Activated CD8-positive, alpha-beta T cell treated with anti-CD3 and anti-CD28 coated beads, Interleukin-2, amount 10 ng/mL, durations not matched to agents 7 days and 5 days (primary cell): Measurements from ENCODE around the gene SNN. TPM values are rescaled to one million over a fixed set of nuclear protein-coding genes. Genes with fewer than 3 reads are reported as not detected.

Source experiments
- ATAC-seq: fragments of 150-1000 bp; cut with Tn5 transposase; one replicate; pipeline ENCODE4 v1.10.0; 2021; ENCODE audit warnings: moderate library complexity
- CTCF ChIA-PET: fragments of 350-600 bp; sonication (Branson Sonifier 250); formaldehyde crosslinking; loops from one replicate; lab custom pipeline; 2021; ENCODE audit warnings: antibody characterized with exemption; lab: Charles Lee
- POLR2A ChIA-PET: fragments of 350-600 bp; sonication (Branson Sonifier 250); formaldehyde crosslinking; loops from one replicate; lab custom pipeline; 2021; ENCODE audit warnings: antibody characterized with exemption; lab: Charles Lee
- DNase-seq: peaks from one replicate; pipeline ENCODE4 v3.0.0-alpha.2; 2020
- H3K27ac Mint-ChIP-seq: one replicate; pipeline ENCODE4 v1.8.0; 2021; ENCODE audit warnings: mild to moderate bottlenecking, mixed read lengths
- H3K27me3 Mint-ChIP-seq: one replicate; pipeline ENCODE4 v1.8.0; 2021; ENCODE audit warnings: low read depth, mixed read lengths
- H3K36me3 Mint-ChIP-seq: one replicate; pipeline ENCODE4 v1.8.0; 2021; ENCODE audit warnings: low read depth, mixed read lengths
- H3K4me1 Mint-ChIP-seq: one replicate; pipeline ENCODE4 v1.8.0; 2021; ENCODE audit warnings: low read depth, mixed read lengths
- H3K4me3 Mint-ChIP-seq: one replicate; pipeline ENCODE4 v1.8.0; 2021; ENCODE audit warnings: mild to moderate bottlenecking, mixed read lengths
- H3K9me3 Mint-ChIP-seq: one replicate; pipeline ENCODE4 v1.8.0; 2022; ENCODE audit warnings: mixed read lengths; ENCODE audit not compliant: insufficient read depth
- total RNA-seq, 2 experiments: library from RNA; stranded (reverse); gene quantifications; one replicate each; pipeline ENCODE4 v1.2.3, GENCODE V29; 2021

The SNN gene
- total RNA-seq, 2 experiments from 2014 or later: 27.3 to 28.9 TPM

- no peak for ATAC-seq
- POLR2A ChIA-PET: no interaction called here
- Mint-ChIP-seq H3K36me3 (peaks cover 47% of the 10 kb centered on the region), H3K4me1 (peaks cover 82% of the 10 kb centered on the region), H3K9me3 (no peaks in the 10 kb centered on the region), H3K27ac (no peak overlapping the region), H3K27me3 (no peaks in the 10 kb centered on the region), H3K4me3 (no peak overlapping the region)
- no peak for DNase-seq
- CTCF ChIA-PET: no interaction called here
Measured at GRCh38 chr16:11675561-11676511, 7.6 kb downstream of the SNN start.

GRCh38 chr16:11676799-11677198 lies 8.5 kb downstream of the SNN start:
- Mint-ChIP-seq H3K27me3 (no peaks in the 10 kb centered on the region), H3K36me3 (peaks cover 55% of the 10 kb centered on the region), H3K4me1 (peaks cover 82% of the 10 kb centered on the region), H3K27ac (peak overlapping the region; percentile 37), H3K9me3 (no peaks in the 10 kb centered on the region), H3K4me3 (no peak overlapping the region)
- ATAC-seq: no peak
- CTCF ChIA-PET: interaction anchor here (1.1 kb wide), 1 partner anchor 39 kb away, joined by 3 read pairs; no protein-coding TSS in a partner anchor
- POLR2A ChIA-PET: interaction anchor here (1.0 kb wide), 1 partner anchor 9 kb away, joined by 3 read pairs; no protein-coding TSS in a partner anchor
- DNase-seq: no peak

DNA sequence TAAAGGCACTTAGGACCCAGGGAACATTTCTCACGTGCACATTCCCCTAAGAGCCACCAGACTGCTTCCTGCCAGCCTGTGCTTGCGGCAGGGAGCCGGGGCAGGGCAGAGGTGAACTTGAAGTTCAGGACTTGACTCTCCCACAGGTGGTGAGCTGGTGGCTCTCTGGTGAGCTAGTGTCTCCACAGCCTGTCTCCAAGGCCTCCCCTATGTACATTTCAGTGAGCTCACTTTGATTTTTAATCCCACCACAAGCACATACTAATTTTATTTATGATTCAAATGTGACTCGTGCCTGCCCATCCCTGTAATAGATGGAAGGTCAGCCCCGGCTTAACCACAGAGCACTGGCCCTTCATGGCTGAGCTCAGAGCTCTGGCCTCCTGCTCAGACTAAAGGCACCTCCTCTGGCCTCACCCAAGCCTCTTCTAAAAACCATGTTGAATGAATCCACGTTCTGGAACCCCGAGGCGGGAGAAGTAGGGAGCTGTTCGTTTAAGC lies 9.2 kb downstream of the SNN start:
- H3K9me3 Mint-ChIP-seq: no peaks in the 10 kb centered on the region
- H3K4me1 Mint-ChIP-seq: peaks cover 82% of the 10 kb centered on the region
- H3K27ac Mint-ChIP-seq: peak overlapping the region; percentile 57
- H3K36me3 Mint-ChIP-seq: peaks cover 59% of the 10 kb centered on the region
- H3K27me3 Mint-ChIP-seq: no peaks in the 10 kb centered on the region
- ChIA-PET CTCF (interaction anchor here (1.1 to 2.0 kb wide), 2 partner anchors 37 to 38 kb away, joined by 3 to 5 read pairs; no protein-coding TSS in a partner anchor), POLR2A (interaction anchor here (1.0 kb wide), 1 partner anchor 10 kb away, joined by 3 read pairs; no protein-coding TSS in a partner anchor)
- DNase-seq (no peak), ATAC-seq (no peak)
- no peak overlapping the region for H3K4me3 Mint-ChIP-seq

DNA sequence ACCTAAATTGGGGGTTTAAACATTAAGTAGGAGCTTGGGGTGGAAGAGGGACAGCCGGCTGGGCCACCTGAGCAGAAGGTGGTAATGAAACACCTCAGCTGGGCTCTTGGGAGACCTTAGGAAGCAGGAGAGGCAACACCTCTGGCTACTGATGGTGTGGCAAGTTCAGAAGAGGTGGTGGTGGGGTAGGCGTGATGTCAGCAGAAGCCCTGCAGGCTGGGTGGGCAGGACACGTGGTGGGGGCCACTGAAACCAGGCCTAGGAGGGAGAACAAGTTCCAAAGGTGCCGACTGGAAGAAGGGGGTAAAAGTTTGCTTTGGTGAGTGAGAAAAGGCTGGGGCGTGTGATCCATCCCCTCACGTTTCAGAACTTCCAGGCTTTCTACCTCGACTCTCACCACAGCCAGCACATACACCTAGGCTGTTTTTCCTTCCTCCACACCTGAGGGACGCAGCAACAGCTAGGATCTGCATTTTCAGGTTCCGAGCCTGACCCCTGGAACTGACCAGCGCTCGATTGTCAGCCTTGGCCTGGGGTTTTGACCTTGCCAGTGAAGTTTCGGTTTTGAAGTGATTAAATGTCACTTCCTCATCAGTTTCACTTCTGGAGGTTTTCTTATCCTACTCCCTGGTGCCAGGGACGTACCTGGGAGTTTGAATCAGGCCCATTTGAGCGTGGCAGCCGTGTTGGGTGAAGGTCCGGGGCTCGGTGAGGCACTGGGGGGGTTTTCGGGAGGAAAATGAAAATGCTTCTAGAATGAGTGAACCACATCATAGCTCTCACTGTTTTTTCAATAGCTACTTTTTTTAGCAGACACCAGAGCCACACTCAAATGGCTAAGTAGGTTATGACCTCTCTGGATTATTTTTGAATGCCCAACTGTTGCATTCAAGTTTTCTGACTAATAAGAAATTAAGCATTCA lies 10.0 kb downstream of the SNN start:
- peaks cover 81% of the 10 kb centered on the region for H3K4me1 Mint-ChIP-seq
- no peak for ATAC-seq
- H3K27ac Mint-ChIP-seq: peak overlapping the region; percentile 74
- no peaks in the 10 kb centered on the region for H3K9me3 Mint-ChIP-seq
- CTCF ChIA-PET: interaction anchor here (1.4 to 2.0 kb wide), 3 partner anchors 9 to 146 kb away, joined by 3 to 5 read pairs (median 4); no protein-coding TSS in a partner anchor
- H3K27me3 Mint-ChIP-seq: no peaks in the 10 kb centered on the region
- no peak for DNase-seq
- POLR2A ChIA-PET: interaction anchor here (1.0 kb wide), 1 partner anchor 11 kb away, joined by 3 read pairs; no protein-coding TSS in a partner anchor
- H3K36me3 Mint-ChIP-seq: peaks cover 65% of the 10 kb centered on the region
- no peak overlapping the region for H3K4me3 Mint-ChIP-seq

DNA sequence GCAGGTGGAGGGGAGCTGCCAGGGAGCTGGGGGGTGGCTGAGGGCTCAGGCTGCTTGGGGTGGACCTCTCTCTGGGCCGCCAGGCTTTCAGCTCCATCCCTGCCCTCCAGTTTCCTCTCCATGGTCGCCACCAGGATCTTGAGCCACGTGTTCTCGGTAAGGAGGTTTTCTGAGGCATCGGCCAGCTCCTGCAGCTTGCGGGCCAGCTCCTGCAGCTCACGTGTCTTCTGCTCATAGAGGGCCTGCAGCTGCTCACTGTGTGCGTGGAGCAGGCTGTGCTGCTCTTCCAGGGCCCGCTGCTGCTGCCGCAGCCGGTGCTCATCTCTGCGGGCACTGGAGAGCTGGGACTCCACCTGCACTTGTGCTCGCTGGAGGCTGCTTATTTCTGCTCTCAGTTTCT lies 11.0 kb downstream of the SNN start:
- Mint-ChIP-seq H3K27me3 (no peaks in the 10 kb centered on the region), H3K4me3 (no peak overlapping the region), H3K36me3 (peaks cover 73% of the 10 kb centered on the region), H3K9me3 (no peaks in the 10 kb centered on the region), H3K27ac (no peak overlapping the region), H3K4me1 (peaks cover 74% of the 10 kb centered on the region)
- ChIA-PET POLR2A (no interaction called here), CTCF (interaction anchor here (1.4 to 2.0 kb wide), 3 partner anchors 10 to 147 kb away, joined by 3 to 5 read pairs (median 4); no protein-coding TSS in a partner anchor)
- DNase-seq (no peak), ATAC-seq (no peak)

DNA sequence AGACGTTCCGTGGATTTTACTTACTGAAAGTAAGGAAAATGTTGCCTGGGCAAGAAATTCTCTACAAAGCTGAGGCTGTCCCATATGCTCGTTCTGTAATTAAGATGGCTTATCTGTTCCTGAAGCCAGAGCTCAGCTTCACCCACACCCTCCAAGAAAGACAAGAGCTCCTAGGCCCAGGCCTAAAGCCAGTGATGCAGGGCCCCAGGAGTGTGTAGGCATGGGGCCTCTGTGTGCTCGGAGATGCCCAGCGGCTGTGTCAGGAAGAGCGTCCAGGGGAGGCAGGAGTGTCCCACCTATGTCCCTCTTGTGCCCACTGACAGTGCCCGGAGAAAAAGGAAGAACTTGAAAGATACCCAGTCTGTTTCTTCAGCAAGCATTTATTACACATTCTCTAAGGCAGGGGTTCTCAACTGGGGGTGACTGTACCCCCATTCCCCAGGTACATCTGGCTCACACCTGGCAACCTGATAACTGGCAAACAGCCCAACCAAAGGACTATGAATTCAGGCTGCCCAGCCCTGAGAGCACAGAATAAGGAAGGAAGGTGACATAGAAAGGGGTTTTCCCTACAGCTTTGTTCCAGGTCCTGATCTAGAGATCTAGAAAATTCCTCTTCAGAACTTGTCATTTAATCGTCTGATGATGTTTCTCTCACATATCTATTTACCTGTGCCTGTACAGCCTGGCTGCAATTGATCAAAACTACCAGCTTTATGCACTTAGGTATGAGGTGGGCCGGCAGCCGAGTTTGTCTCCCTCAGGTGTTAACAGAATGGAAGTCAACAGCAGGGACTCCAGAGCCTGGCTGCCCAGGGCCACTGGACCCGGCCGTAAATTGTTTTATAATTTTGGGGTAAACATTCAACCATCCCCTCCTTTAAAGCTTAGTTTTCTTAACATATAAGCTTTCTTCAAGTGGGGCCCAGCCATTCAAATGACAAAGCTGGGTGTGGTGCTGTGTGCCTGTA lies 12.0 kb downstream of the SNN start:
- H3K4me1 Mint-ChIP-seq: peaks cover 68% of the 10 kb centered on the region
- ChIA-PET CTCF (interaction anchor here (1.0 to 1.4 kb wide), 2 partner anchors 34 to 716 kb away, joined by 3 read pairs; no protein-coding TSS in a partner anchor), POLR2A (no interaction called here)
- H3K36me3 Mint-ChIP-seq: peaks cover 79% of the 10 kb centered on the region
- H3K27me3 Mint-ChIP-seq: no peaks in the 10 kb centered on the region
- ATAC-seq (no peak), DNase-seq (no peak)
- H3K9me3 Mint-ChIP-seq: no peaks in the 10 kb centered on the region
- peak overlapping the region; percentile 31 for H3K27ac Mint-ChIP-seq
- no peak overlapping the region for H3K4me3 Mint-ChIP-seq

DNA sequence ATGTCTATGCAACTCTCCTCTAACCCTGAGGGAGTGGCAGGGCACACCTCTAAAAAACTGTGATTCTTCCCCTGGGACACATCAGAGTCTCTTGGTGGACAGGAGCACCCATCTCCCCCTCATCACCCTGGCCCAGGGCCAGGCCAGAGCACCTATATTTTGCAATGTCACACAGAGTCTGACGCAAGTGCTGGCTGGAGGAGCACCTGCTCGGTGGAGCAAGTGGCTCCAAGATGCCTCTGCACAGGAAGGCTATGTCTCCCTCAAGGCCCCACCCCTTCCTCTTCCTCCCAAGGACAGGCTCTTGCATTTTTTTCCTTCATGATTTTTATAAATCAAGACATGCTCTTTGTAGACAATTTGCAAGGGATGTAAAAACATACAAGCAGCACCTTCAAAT lies 13.3 kb downstream of the SNN start:
- ChIA-PET CTCF (interaction anchor here (1.0 to 1.4 kb wide), 2 partner anchors 43 to 717 kb away, joined by 3 read pairs; no protein-coding TSS in a partner anchor), POLR2A (no interaction called here)
- H3K9me3 Mint-ChIP-seq: no peaks in the 10 kb centered on the region
- ATAC-seq: peak; percentile 63
- peaks cover 61% of the 10 kb centered on the region for H3K4me1 Mint-ChIP-seq
- H3K27ac Mint-ChIP-seq: peak overlapping the region; percentile 82
- no peak for DNase-seq
- peaks cover 81% of the 10 kb centered on the region for H3K36me3 Mint-ChIP-seq
- H3K27me3 Mint-ChIP-seq: no peaks in the 10 kb centered on the region
- peak overlapping the region; percentile 46 for H3K4me3 Mint-ChIP-seq

DNA sequence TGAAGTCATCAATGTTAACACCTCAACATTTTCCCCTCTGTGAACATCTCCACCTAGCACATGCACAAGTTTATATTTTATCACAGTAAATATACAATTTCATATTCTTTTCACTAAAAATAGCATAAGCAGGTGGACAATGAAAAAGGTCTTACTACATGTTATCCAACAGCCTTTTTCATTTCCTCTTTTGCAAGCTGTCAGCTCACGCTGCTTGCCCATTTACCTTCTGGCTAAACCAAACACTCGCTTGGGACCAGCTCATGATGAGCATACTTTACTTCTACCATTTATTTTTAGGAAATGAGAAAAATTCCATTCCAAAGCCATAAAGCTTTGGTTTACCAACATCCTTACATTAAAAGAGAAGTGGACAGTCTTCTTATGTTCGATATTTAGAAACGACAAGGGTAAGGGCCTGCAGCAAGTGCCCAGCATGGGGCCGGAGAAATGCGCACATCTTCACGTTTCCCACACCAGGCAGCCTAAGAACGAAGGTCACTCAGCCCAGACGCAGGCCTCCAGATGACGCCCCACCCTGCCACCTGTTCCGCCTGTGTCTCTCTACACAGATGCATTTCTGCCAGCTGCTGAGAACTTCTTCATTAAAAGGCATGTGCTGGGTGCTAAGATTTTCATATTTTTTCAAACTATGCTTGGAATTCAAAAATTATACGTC lies 13.9 kb downstream of the SNN start:
- no peak for DNase-seq
- ATAC-seq: peak; percentile 31
- POLR2A ChIA-PET: no interaction called here

GRCh38 chr16:11682655-11683096 lies 14.4 kb downstream of the SNN start:
- ATAC-seq (no peak), DNase-seq (no peak)
- Mint-ChIP-seq H3K4me1 (peaks cover 52% of the 10 kb centered on the region), H3K27ac (peak overlapping the region; percentile 46), H3K36me3 (peaks cover 79% of the 10 kb centered on the region), H3K27me3 (no peaks in the 10 kb centered on the region), H3K9me3 (no peaks in the 10 kb centered on the region), H3K4me3 (no peak overlapping the region)
- ChIA-PET POLR2A (no interaction called here), CTCF (interaction anchor here (1.0 kb wide), 1 partner anchor 44 kb away, joined by 3 read pairs; no protein-coding TSS in a partner anchor)

More for the DNA sequence above, 13.9 kb downstream of the SNN start:
- H3K36me3 Mint-ChIP-seq: peaks cover 81% of the 10 kb centered on the region
- peaks cover 57% of the 10 kb centered on the region for H3K4me1 Mint-ChIP-seq
- no peaks in the 10 kb centered on the region for H3K9me3 Mint-ChIP-seq
- H3K27me3 Mint-ChIP-seq: no peaks in the 10 kb centered on the region
- peak overlapping the region; percentile 82 for H3K27ac Mint-ChIP-seq
- CTCF ChIA-PET: interaction anchor here (1.0 kb wide), 1 partner anchor 44 kb away, joined by 3 read pairs; no protein-coding TSS in a partner anchor
- peak overlapping the region; percentile 46 for H3K4me3 Mint-ChIP-seq

GRCh38 chr16:11683145-11683544 lies 14.9 kb downstream of the SNN start:
- Mint-ChIP-seq H3K9me3 (no peaks in the 10 kb centered on the region), H3K27ac (peak overlapping the region; percentile 11), H3K36me3 (peaks cover 79% of the 10 kb centered on the region), H3K4me3 (no peak overlapping the region), H3K4me1 (peaks cover 47% of the 10 kb centered on the region), H3K27me3 (no peaks in the 10 kb centered on the region)
- DNase-seq: no peak
- ATAC-seq: no peak
- CTCF ChIA-PET: no interaction called here
- POLR2A ChIA-PET: no interaction called here
